H1 (cell line): ENCODE data around the gene CFDP1. TPM values are rescaled to one million over a fixed set of nuclear protein-coding genes. Genes with fewer than 3 reads are reported as not detected.

Source experiments
- CTCF ChIA-PET: fragments of 300-600 bp; sonication (Branson Sonifier 250); formaldehyde crosslinking; loops from one replicate; lab custom pipeline; 2021; ENCODE audit not compliant: partially characterized antibody; lab: Charles Lee
- POLR2A ChIA-PET: fragments of 300-600 bp; sonication (Branson Sonifier 250); formaldehyde crosslinking; loops from one replicate; lab custom pipeline; 2021; ENCODE audit warnings: inconsistent platforms; ENCODE audit not compliant: partially characterized antibody; lab: Charles Lee
- DNase-seq, 2 experiments: peaks; one replicate each; pipeline versions ENCODE4 v3.0.0 to v3.0.0-alpha.2; 2010 to 2022; ENCODE audit warnings: low spot score in 2 of 2, low read depth in 1 of 2, mixed read lengths in 1 of 2
- FAIRE-seq: peaks from 2 replicates; lab custom pipeline; 2011; peaks lifted over from hg19 to GRCh38; lab: Jason Lieb, UNC
- H2AFZ ChIP-seq: 2 replicates; pipeline ENCODE4 v1.8.1; 2012; ENCODE audit warnings: low read length, inconsistent platforms
- H2AK5ac ChIP-seq: 2 replicates; pipeline ENCODE4 v1.6.1; 2013; ENCODE audit warnings: low read depth, low read length
- H2BK120ac ChIP-seq: replicated peaks from 2 replicates; pipeline ENCODE3; 2013; ENCODE audit warnings: low read depth, low read length, inconsistent platforms
- H2BK12ac ChIP-seq: 2 replicates; pipeline ENCODE4 v1.6.1; 2013; ENCODE audit warnings: low read depth, low read length
- H2BK15ac ChIP-seq: 2 replicates; pipeline ENCODE4 v1.6.1; 2013; ENCODE audit warnings: low read length
- H2BK20ac ChIP-seq: 2 replicates; pipeline ENCODE4 v1.6.1; 2013; ENCODE audit warnings: low read length
- H2BK5ac ChIP-seq: 2 replicates; pipeline ENCODE4 v1.6.1; 2013; ENCODE audit warnings: low read depth, low read length
- H3K14ac ChIP-seq: 2 replicates; pipeline ENCODE4 v1.6.1; 2013; ENCODE audit warnings: inconsistent platforms; ENCODE audit not compliant: insufficient read length
- H3K18ac ChIP-seq: 2 replicates; pipeline ENCODE4 v1.6.1; 2013; ENCODE audit warnings: low read length; ENCODE audit errors: extremely low read depth
- H3K23ac ChIP-seq: 2 replicates; pipeline ENCODE4 v1.6.1; 2013; ENCODE audit warnings: inconsistent platforms; ENCODE audit not compliant: insufficient read length
- H3K23me2 ChIP-seq: 2 replicates; pipeline ENCODE4 v1.6.1; 2013; ENCODE audit warnings: low read depth, low read length
- H3K27ac ChIP-seq: 2 replicates; pipeline ENCODE4 v1.6.1; 2011; ENCODE audit warnings: low read depth, low read length, inconsistent platforms
- H3K27me3 ChIP-seq, 4 experiments: replicated peaks in 1 of 4; 1 replicate in 1 of 4; 2 replicates in 3 of 4; pipeline versions ENCODE4 v1.6.1 to v1.8.1; 2011 to 2013; ENCODE audit warnings: low read length in 3 of 4, mild to moderate bottlenecking in 3 of 4, inconsistent platforms in 2 of 4, mixed read lengths in 2 of 4, moderate library complexity in 1 of 4; ENCODE audit not compliant: control insufficient read depth in 3 of 4, insufficient read depth in 3 of 4; ENCODE audit errors: extremely low read depth in 1 of 4
- H3K36me3 ChIP-seq, 4 experiments: 2 replicates each; pipeline versions ENCODE4 v1.6.1 to v1.8.1; 2011 to 2013; ENCODE audit warnings: mild to moderate bottlenecking in 4 of 4, low read length in 3 of 4, moderate library complexity in 2 of 4, control low read depth in 1 of 4, inconsistent platforms in 1 of 4; ENCODE audit not compliant: insufficient read depth in 4 of 4, control insufficient read depth in 2 of 4
- H3K4ac ChIP-seq: replicated peaks from 2 replicates; pipeline ENCODE3; 2013; ENCODE audit warnings: low read length, low read depth, mixed read lengths, inconsistent platforms; ENCODE audit not compliant: insufficient read length
- H3K4me1 ChIP-seq, 4 experiments: replicated peaks in 1 of 4; 1 replicate in 1 of 4; 2 replicates in 3 of 4; pipeline versions ENCODE4 v1.6.1 to v1.8.1; 2011 to 2013; ENCODE audit warnings: low read length in 3 of 4, inconsistent platforms in 2 of 4, mixed read lengths in 1 of 4; ENCODE audit not compliant: insufficient read depth in 4 of 4, control insufficient read depth in 3 of 4
- H3K4me2 ChIP-seq, 2 experiments: 2 replicates each; pipeline versions ENCODE4 v1.6.1 to v1.8.1; 2011 to 2013; ENCODE audit warnings: low read depth in 2 of 2, low read length in 2 of 2, control low read depth in 1 of 2, inconsistent platforms in 1 of 2, mild to moderate bottlenecking in 1 of 2; ENCODE audit not compliant: insufficient read depth in 1 of 2
- H3K4me3 ChIP-seq, 4 experiments: fragments of 200-600, 300-600 bp in 1 of 4; sonication (generic), shearing (Covaris generic), sonication (Bioruptor Twin) in 1 of 4; 2 replicates each; pipeline versions ENCODE4 v1.5.1 to v1.8.1; 2011 to 2016; ENCODE audit warnings: low read length in 4 of 4, low read depth in 3 of 4, control low read depth in 2 of 4, inconsistent platforms in 2 of 4, mild to moderate bottlenecking in 2 of 4, mixed read lengths in 1 of 4, moderate library complexity in 1 of 4; ENCODE audit not compliant: insufficient read depth in 2 of 4; ENCODE audit errors: extremely low read depth in 1 of 4
- H3K56ac ChIP-seq: replicated peaks from 2 replicates; pipeline ENCODE3; 2013; ENCODE audit warnings: low read depth, mild to moderate bottlenecking, mixed read lengths, low read length, inconsistent platforms; ENCODE audit not compliant: insufficient read length
- H3K79me1 ChIP-seq: 2 replicates; pipeline ENCODE4 v1.6.1; 2013; ENCODE audit warnings: low read depth, low read length, control low read depth
- H3K79me2 ChIP-seq, 2 experiments: 2 replicates each; pipeline versions ENCODE4 v1.6.1 to v1.8.1; 2012 to 2013; ENCODE audit warnings: low read length in 2 of 2, mild to moderate bottlenecking in 2 of 2, inconsistent platforms in 1 of 2; ENCODE audit not compliant: insufficient read depth in 2 of 2, control insufficient read depth in 1 of 2
- H3K9ac ChIP-seq, 4 experiments: replicated peaks in 1 of 4; 1 replicate in 1 of 4; 2 replicates in 3 of 4; pipeline versions ENCODE4 v1.6.1 to v1.8.1; 2011 to 2013; ENCODE audit warnings: low read depth in 3 of 4, low read length in 3 of 4, control low read depth in 2 of 4, mild to moderate bottlenecking in 2 of 4, moderate library complexity in 2 of 4, inconsistent platforms in 1 of 4; ENCODE audit errors: extremely low read depth in 1 of 4
- H3K9me3 ChIP-seq, 2 experiments: 2 replicates each; pipeline versions ENCODE4 v1.6.1 to v1.8.1; 2012 to 2013; ENCODE audit warnings: mild to moderate bottlenecking in 2 of 2, moderate library complexity in 2 of 2, control low read depth in 1 of 2, inconsistent platforms in 1 of 2, low read depth in 1 of 2, low read length in 1 of 2, mixed read lengths in 1 of 2; ENCODE audit not compliant: insufficient read depth in 2 of 2
- H4K20me1 ChIP-seq, 2 experiments: replicated peaks in 1 of 2; 2 replicates each; pipeline versions ENCODE3 to v1.8.1; 2011 to 2013; ENCODE audit warnings: inconsistent platforms in 2 of 2, low read length in 2 of 2, mild to moderate bottlenecking in 1 of 2; ENCODE audit not compliant: insufficient read depth in 2 of 2, control insufficient read depth in 1 of 2
- H4K5ac ChIP-seq: 2 replicates; pipeline ENCODE4 v1.6.1; 2013; ENCODE audit warnings: low read length, low read depth, mixed read lengths, inconsistent platforms; ENCODE audit not compliant: insufficient read length
- H4K8ac ChIP-seq: 2 replicates; pipeline ENCODE4 v1.8.0; 2013; ENCODE audit warnings: mild to moderate bottlenecking, moderate library complexity, low read length, inconsistent platforms; ENCODE audit not compliant: insufficient read depth; ENCODE audit errors: extremely low read depth
- H4K91ac ChIP-seq: replicated peaks from 2 replicates; pipeline ENCODE3; 2013; ENCODE audit warnings: low read length, mixed read lengths, inconsistent platforms; ENCODE audit not compliant: insufficient read length
- ASH2L ChIP-seq: fragments of 200-600, 300-600 bp; sonication (generic); IDR thresholded peaks from one replicate; pipeline ENCODE4 v1.7.1; 2017; ENCODE audit warnings: low read length
- CEBPB ChIP-seq: IDR thresholded peaks from 2 replicates; pipeline ENCODE4 v1.6.1; 2012; ENCODE audit warnings: low read depth, low read length
- CHD1 ChIP-seq: IDR thresholded peaks from 2 replicates; pipeline ENCODE4 v1.6.1; 2012; ENCODE audit warnings: low read depth, low read length, improper control_type of control experiment
- CREB1 ChIP-seq: IDR thresholded peaks from 2 replicates; pipeline ENCODE4 v1.6.1; 2012; ENCODE audit warnings: inconsistent platforms
- CTBP2 ChIP-seq: IDR thresholded peaks from 2 replicates; pipeline ENCODE4 v1.7.0; 2011; ENCODE audit warnings: borderline replicate concordance, mild to moderate bottlenecking, moderate library complexity, mixed read lengths, low read length; ENCODE audit not compliant: insufficient read depth, insufficient read length
- HDAC6 ChIP-seq: IDR thresholded peaks from one replicate; pipeline ENCODE4 v1.7.1; 2012; ENCODE audit warnings: low read depth, mild to moderate bottlenecking, inconsistent platforms, low read length, moderate library complexity
- KDM1A ChIP-seq: fragments of 200-600, 300-600 bp; sonication (generic); IDR thresholded peaks from 2 replicates; pipeline ENCODE4 v1.7.1; 2016; ENCODE audit warnings: mild to moderate bottlenecking, low read length, borderline replicate concordance
- MAFK ChIP-seq: IDR thresholded peaks from 2 replicates; pipeline ENCODE4 v1.6.1; 2012; ENCODE audit warnings: low read depth, mild to moderate bottlenecking, improper control_type of control experiment, low read length
- RNF2 ChIP-seq: fragments of 200-900, 300-1000 bp; sonication (generic); IDR thresholded peaks from 2 replicates; pipeline ENCODE4 v1.7.1; 2016; ENCODE audit warnings: borderline replicate concordance, low read depth, mild to moderate bottlenecking, antibody characterized with exemption, low read length; ENCODE audit not compliant: poor library complexity, severe bottlenecking; ENCODE audit errors: missing control alignments
- SUZ12 ChIP-seq: fragments of 200-600 bp; sonication (generic); IDR thresholded peaks from 2 replicates; pipeline ENCODE4 v1.6.1; 2012; ENCODE audit warnings: mild to moderate bottlenecking, inconsistent platforms, low read length, moderate library complexity, mixed read lengths
- WGBS, 2 experiments: shearing (Covaris generic) in 1 of 2; methylation state at CpG; one replicate each; pipeline versions ENCODE4 v1.1.6 to v1.1.7; 2013 to 2015; ENCODE audit warnings: low lambda C conversion rate in 2 of 2, mixed read lengths in 2 of 2, inconsistent platforms in 1 of 2, low coverage in 1 of 2, missing lambda C conversion rate in 1 of 2; ENCODE audit not compliant: insufficient replicate concordance in 2 of 2, insufficient coverage in 1 of 2, insufficient read length in 1 of 2; ENCODE audit errors: extremely low coverage in 1 of 2, missing lambda C conversion rate in 1 of 2; 5-methylcytosine and 5-hydroxymethylcytosine counted together
- polyA plus RNA-seq, 7 experiments: library from polyadenylated mRNA; depleted of rRNA in 3 of 7; stranded (reverse) in 5 of 7; unstranded in 2 of 7; fragments of >200 nt in 5 of 7; fragments of 200-250 nt in 2 of 7; gene quantifications; 1 replicate in 5 of 7; 2 replicates in 1 of 7; 4 replicates in 1 of 7; pipeline versions ENCODE4 v1.2.1 to v1.2.3, GENCODE V29; 2011 to 2013; ENCODE audit warnings: missing spikeins in 2 of 7, mixed read lengths in 2 of 7
- total RNA-seq: library from RNA; stranded (reverse); fragmentation: NEBNext Ultra II Directional; extraction: Animal tissue kit (Norgen Biotek cat#: 25700); gene quantifications from 2 replicates; pipeline ENCODE4 v1.2.1, GENCODE V29; 2021

CFDP1 gene
- total and polyA plus RNA-seq, 2 of the 8 experiments (the other 6 are each of a cell fraction or from before 2014, with no cell fraction given): 25.5 to 77.3 TPM

DNA sequence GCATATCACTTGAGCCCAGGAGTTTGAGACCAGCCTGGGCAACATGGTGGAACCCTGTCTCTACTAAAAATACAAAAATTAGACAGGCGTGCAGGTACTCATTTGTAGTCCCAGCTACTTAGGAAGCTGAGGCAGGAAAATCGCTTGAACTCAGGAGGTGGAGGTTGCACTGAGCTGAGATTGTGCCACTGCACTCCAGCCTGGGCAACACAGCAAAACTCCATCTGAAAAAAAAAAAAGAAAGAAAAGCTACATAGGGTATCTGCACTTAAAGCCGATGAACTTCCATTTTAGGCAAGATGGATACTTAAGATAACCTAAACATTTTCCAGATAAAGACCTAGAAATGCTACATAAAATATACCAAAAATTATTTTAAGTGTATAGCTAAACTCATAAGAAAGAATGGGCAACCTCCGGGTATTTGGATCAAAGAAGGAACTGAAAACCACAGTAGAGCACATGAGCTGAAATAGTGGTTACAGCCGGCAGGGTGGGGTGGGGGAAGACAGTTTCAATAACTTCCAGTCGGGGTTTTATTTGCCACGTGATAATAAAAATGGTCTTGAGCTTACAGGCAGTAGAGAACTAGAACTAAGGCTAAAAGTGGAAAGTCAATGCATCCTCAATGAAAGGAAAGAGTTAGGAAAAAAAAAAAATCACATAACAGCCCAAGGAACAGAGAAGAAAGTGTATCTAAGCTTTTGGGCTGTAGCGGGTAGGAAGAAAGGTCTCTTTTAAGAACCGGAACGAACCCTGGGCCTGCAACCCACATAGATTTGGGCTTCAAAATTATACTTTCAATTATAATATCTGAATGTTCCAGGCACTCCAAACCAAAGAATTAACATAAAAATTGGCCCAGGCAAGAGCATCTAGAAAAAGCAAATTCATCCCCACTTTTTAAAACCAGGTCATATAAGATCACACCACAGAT is 53.1 kb downstream of the CFDP1 start:
- no peak for FAIRE-seq
- peaks cover 0 to 4% (median 2%) of the 10 kb centered on the region in 4 experiments; a peak in 1 of 7 replicates for H3K4me1 ChIP-seq
- no peak overlapping the region for H4K8ac ChIP-seq
- no peak overlapping the region for H3K4me2 ChIP-seq
- H3K79me1 ChIP-seq: no peaks in the 10 kb centered on the region
- no peak overlapping the region for H3K27ac ChIP-seq
- no peak overlapping the region for H3K56ac ChIP-seq
- H3K4me3 ChIP-seq: no peak overlapping the region
- no peaks in the 10 kb centered on the region for H3K23me2 ChIP-seq
- no peak overlapping the region for H3K9ac ChIP-seq
- H3K36me3 ChIP-seq: peaks cover 0 to 7% (median 1%) of the 10 kb centered on the region in 4 experiments; a peak in 2 of 8 replicates
- H4K91ac ChIP-seq: no peak overlapping the region
- H4K5ac ChIP-seq: no peak overlapping the region
- no peak overlapping the region for H3K23ac ChIP-seq
- POLR2A ChIA-PET: no interaction called here
- H2BK15ac ChIP-seq: no peak overlapping the region
- H4K20me1 ChIP-seq: no peaks in the 10 kb centered on the region
- no peak overlapping the region for H2BK5ac ChIP-seq
- no peak overlapping the region for H3K14ac ChIP-seq
- no peaks in the 10 kb centered on the region for H3K27me3 ChIP-seq
- H2BK20ac ChIP-seq: no peak overlapping the region
- H2BK120ac ChIP-seq: no peak overlapping the region
- no peak overlapping the region for H2AFZ ChIP-seq
- no peak for TF ChIP-seq RNF2
- no peak for TF ChIP-seq SUZ12
- no peak for TF ChIP-seq KDM1A
- no peak for TF ChIP-seq ASH2L
- TF ChIP-seq CHD1: no peak
- TF ChIP-seq MAFK: no peak
- no peak for TF ChIP-seq CTBP2
- TF ChIP-seq HDAC6: no peak
- TF ChIP-seq CEBPB: no peak
- no peak for TF ChIP-seq CREB1
- TF ChIP-seq, all 59 proteins: peak for 0
- CTCF ChIA-PET: interaction anchor here (0.7 to 5.4 kb wide), 6 partner anchors 22 to 185 kb away, joined by 3 to 38 read pairs (median 7); no protein-coding TSS in a partner anchor
- 0 out of 4 replicates have a peak, but pooled peaks cover 0 to 3% of the 10 kb centered on the region in 2 experiments for H3K79me2 ChIP-seq
- 92% methylated on average over 10 of the region's 10 CpGs; no CpG with 5 or more reads in 1 of the 2 experiments for WGBS, 2 experiments
- no peak overlapping the region for H3K4ac ChIP-seq
- no peak overlapping the region for H3K18ac ChIP-seq
- H2AK5ac ChIP-seq: no peak overlapping the region
- no peak for DNase-seq
- no peak overlapping the region for H2BK12ac ChIP-seq
- H3K9me3 ChIP-seq: no peaks in the 10 kb centered on the region
